ENCODE results near the gene TECR.

DNA sequence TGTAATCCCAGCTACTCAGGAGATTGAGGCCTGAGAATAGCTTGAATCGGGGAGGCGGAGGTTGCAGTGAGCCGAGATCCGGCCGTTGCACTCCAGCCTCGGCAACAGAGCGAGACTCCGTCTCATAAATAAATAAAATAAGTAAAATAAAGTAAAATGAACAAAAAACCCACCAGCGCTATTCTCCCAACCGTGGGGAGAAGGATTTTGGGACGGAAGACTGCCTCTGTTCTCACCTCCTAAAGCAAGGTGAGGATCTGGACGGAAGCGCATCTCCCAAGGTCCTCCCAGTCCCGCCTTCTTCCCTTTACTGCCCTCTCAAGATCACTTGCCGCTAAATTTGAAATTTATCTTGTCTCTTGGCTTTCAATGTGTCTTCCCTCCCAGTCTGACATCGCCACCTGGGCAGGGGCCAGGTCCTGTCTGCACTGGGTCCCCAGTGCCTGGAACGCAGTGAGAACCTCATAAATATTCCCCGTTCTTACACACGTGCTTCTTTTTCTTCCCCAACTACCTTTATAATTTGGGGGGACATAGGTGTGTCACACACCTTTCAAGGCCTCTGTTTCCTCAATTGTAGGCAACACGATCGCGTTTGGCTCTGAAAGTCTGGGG is 10.0 kb upstream of the TECR start:
- no peak for TF ChIP-seq POLR2A (IDR thresholded peaks at IDR 0.05; ENCODE audit: low read depth, low read length)
- no peak for TF ChIP-seq POLR2AphosphoS5 (IDR thresholded peaks at IDR 0.05; ENCODE audit: low read depth, low read length)
